Stimulated activated CD8-positive, alpha-beta memory T cell treated with anti-CD3 and anti-CD28 coated beads, Interleukin-4, amount 100 ng/mL, for 48 hours (primary cell): ENCODE results near the gene GNA12.

Source experiments
- DNase-seq: peaks from one replicate; pipeline ENCODE4 v3.0.0-alpha.2; 2020

Gene GNA12

GRCh38 chr7:2834748-2835441, 9.2 kb downstream of the GNA12 start:
- no peak for DNase-seq

GRCh38 chr7:2833083-2833910, 10.8 kb downstream of the GNA12 start:
- DNase-seq: no peak

GRCh38 chr7:2832461-2832860, 11.6 kb downstream of the GNA12 start:
- DNase-seq: no peak

- no peak for DNase-seq
These were observed 13.3 kb downstream of the GNA12 start for GRCh38 chr7:2830609-2831376.

- DNase-seq: no peak
These were observed 15.1 kb downstream of the GNA12 start for GRCh38 chr7:2829040-2829439.

- DNase-seq: no peak
These were observed 17.3 kb downstream of the GNA12 start for GRCh38 chr7:2826771-2827170.

GRCh38 chr7:2825559-2826227, 18.4 kb downstream of the GNA12 start:
- DNase-seq: no peak

GRCh38 chr7:2824678-2825461, 19.2 kb downstream of the GNA12 start:
- no peak for DNase-seq

- no peak for DNase-seq
These were observed 20.0 kb downstream of the GNA12 start for GRCh38 chr7:2824026-2824677.

GRCh38 chr7:2823130-2823529, 21.0 kb downstream of the GNA12 start:
- DNase-seq: no peak

- DNase-seq: no peak
These were observed 22.1 kb downstream of the GNA12 start for GRCh38 chr7:2821842-2822507.

- DNase-seq: no peak
These were observed 22.8 kb downstream of the GNA12 start for GRCh38 chr7:2821161-2821841.

GRCh38 chr7:2820508-2820934, 23.6 kb downstream of the GNA12 start:
- no peak for DNase-seq

- no peak for DNase-seq
These were observed 24.1 kb downstream of the GNA12 start for GRCh38 chr7:2819954-2820397.

- DNase-seq: no peak
These were observed 24.8 kb downstream of the GNA12 start for GRCh38 chr7:2819161-2819953.

- no peak for DNase-seq
These were observed 25.5 kb downstream of the GNA12 start for GRCh38 chr7:2818653-2819052.

- no peak for DNase-seq
These were observed 26.0 kb downstream of the GNA12 start for GRCh38 chr7:2818121-2818520.

GRCh38 chr7:2817456-2817855, 26.7 kb downstream of the GNA12 start:
- no peak for DNase-seq

GRCh38 chr7:2815875-2816245, 28.2 kb downstream of the GNA12 start:
- DNase-seq: no peak
